Suprapubic skin (tissue), 4 donors: ENCODE results near the gene EVA1C. TPM values are rescaled to one million over a fixed set of nuclear protein-coding genes. Genes with fewer than 3 reads are reported as not detected.
A peak's percentile ranks its signal among the peaks of the same experiment; 100 is the strongest.
"Not testable (repeated sequence)": the region's sequence is repeated elsewhere in the genome, so short reads cannot be mapped to it uniquely, and the experiment has no call there.

Source experiments
- DNase-seq, 2 donors: peaks; one replicate each; pipeline ENCODE4 v3.0.0-alpha.2; 2019; ENCODE audit warnings: low spot score in 2 of 2
- H3K27ac ChIP-seq: fragments of 200-600 bp; sonication (generic); one replicate; pipeline ENCODE4 v1.5.1; 2019
- H3K27me3 ChIP-seq: fragments of 200-600 bp; sonication (generic); one replicate; pipeline ENCODE4 v1.5.1; 2019
- H3K36me3 ChIP-seq: fragments of 200-600 bp; sonication (generic); one replicate; pipeline ENCODE4 v1.5.1; 2019
- H3K4me1 ChIP-seq: fragments of 200-600 bp; sonication (generic); one replicate; pipeline ENCODE4 v1.5.1; 2019
- H3K4me3 ChIP-seq: fragments of 200-600 bp; sonication (generic); one replicate; pipeline ENCODE4 v1.5.1; 2019; ENCODE audit warnings: mild to moderate bottlenecking
- H3K9me3 ChIP-seq: fragments of 200-600 bp; sonication (generic); one replicate; pipeline ENCODE4 v1.5.1; 2019
- CTCF ChIP-seq, 2 donors: fragments of 200-600 bp in 1 of 2; fragments of 450-650 bp in 1 of 2; sonication (generic) in 1 of 2; IDR thresholded peaks; one replicate each; pipeline ENCODE4 v1.5.1; 2016 to 2019; ENCODE audit warnings: antibody characterized with exemption in 2 of 2, mild to moderate bottlenecking in 1 of 2, moderate library complexity in 1 of 2
- EP300 ChIP-seq: sonication (generic); formaldehyde crosslinking; IDR thresholded peaks from one replicate; pipeline ENCODE4 v1.6.1; 2017; ENCODE audit warnings: antibody characterized with exemption
- POLR2A ChIP-seq, 2 donors: fragments of 450-650 bp; IDR thresholded peaks; one replicate each; pipeline ENCODE4 v1.6.1; 2017; ENCODE audit warnings: antibody characterized with exemption in 2 of 2, mild to moderate bottlenecking in 2 of 2, moderate library complexity in 2 of 2
- POLR2AphosphoS5 ChIP-seq, 3 donors: sonication (generic); formaldehyde crosslinking; IDR thresholded peaks; one replicate each; pipeline ENCODE4 v1.6.1; 2017; ENCODE audit warnings: antibody characterized with exemption in 3 of 3
- WGBS: methylation state at CpG from one replicate; pipeline ENCODE4 v1.1.5; 2018; 5-methylcytosine and 5-hydroxymethylcytosine counted together
- total RNA-seq, 4 donors: library from RNA; depleted of rRNA; stranded (reverse); fragments of >200 nt; gene quantifications; one replicate each; pipeline ENCODE4 v1.1.0, GENCODE V29; 2016

The EVA1C gene
- total RNA-seq, 4 donors from 2014 or later = 57.1 to 98.6 (median 63.2) TPM

- no peaks in the 10 kb centered on the region for H3K9me3 ChIP-seq
- WGBS = 43% methylated on average over 9 of the region's 9 CpGs
- H3K4me3 ChIP-seq = no peak overlapping the region
- peak overlapping the region; percentile 69 for H3K27ac ChIP-seq
- H3K4me1 ChIP-seq = peaks cover 25% of the 10 kb centered on the region
- H3K36me3 ChIP-seq = peaks cover 37% of the 10 kb centered on the region
- no peaks in the 10 kb centered on the region for H3K27me3 ChIP-seq
- no peak for DNase-seq
- TF ChIP-seq EP300 (no peak), POLR2AphosphoS5 (IDR thresholded peaks at IDR 0.05) (no peak), POLR2A (IDR thresholded peaks at IDR 0.05) (no peak), CTCF (IDR thresholded peaks at IDR 0.05) (no peak)
These were observed 44.9 kb downstream of the EVA1C start for GRCh38 chr21:32457360-32457840.

GRCh38 chr21:32457962-32458361 is 45.5 kb downstream of the EVA1C start:
- Histone ChIP-seq H3K36me3 (peaks cover 40% of the 10 kb centered on the region), H3K27ac (no peak overlapping the region), H3K4me3 (no peak overlapping the region), H3K27me3 (no peaks in the 10 kb centered on the region), H3K9me3 (no peaks in the 10 kb centered on the region), H3K4me1 (peaks cover 25% of the 10 kb centered on the region)
- no peak for DNase-seq
- TF ChIP-seq EP300 (no peak), POLR2A (IDR thresholded peaks at IDR 0.05) (no peak), POLR2AphosphoS5 (IDR thresholded peaks at IDR 0.05) (no peak), CTCF (IDR thresholded peaks at IDR 0.05) (no peak)
- WGBS = 82% methylated on average over 6 of the region's 6 CpGs

GRCh38 chr21:32459972-32460371 is 47.5 kb downstream of the EVA1C start:
- Histone ChIP-seq H3K9me3 (no peaks in the 10 kb centered on the region), H3K27me3 (no peaks in the 10 kb centered on the region), H3K4me1 (peaks cover 25% of the 10 kb centered on the region), H3K4me3 (no peak overlapping the region), H3K36me3 (peaks cover 45% of the 10 kb centered on the region), H3K27ac (no peak overlapping the region)
- no peak for DNase-seq
- 70% methylated on average over 5 of the region's 5 CpGs for WGBS
- no peak for TF ChIP-seq EP300

GRCh38 chr21:32461503-32461902 is 49.0 kb downstream of the EVA1C start:
- H3K9me3 ChIP-seq = no peaks in the 10 kb centered on the region
- no peak overlapping the region for H3K27ac ChIP-seq
- no peak overlapping the region for H3K4me3 ChIP-seq
- no peak for DNase-seq
- no peaks in the 10 kb centered on the region for H3K27me3 ChIP-seq
- no peak for TF ChIP-seq POLR2AphosphoS5 (IDR thresholded peaks at IDR 0.05)
- no peak for TF ChIP-seq POLR2A (IDR thresholded peaks at IDR 0.05)
- TF ChIP-seq CTCF (IDR thresholded peaks at IDR 0.05) = no peak
- TF ChIP-seq EP300 = no peak
- peaks cover 17% of the 10 kb centered on the region for H3K4me1 ChIP-seq
- H3K36me3 ChIP-seq = peaks cover 45% of the 10 kb centered on the region
- 89% methylated on average over 6 of the region's 6 CpGs for WGBS

- not testable (repeated sequence) for DNase-seq, H3K27me3 ChIP-seq, H3K27ac ChIP-seq, H3K4me1 ChIP-seq, H3K9me3 ChIP-seq, H3K4me3 ChIP-seq
- peaks cover 49% of the 10 kb centered on the region for H3K36me3 ChIP-seq
- 89% methylated on average over 3 of the region's 3 CpGs for WGBS
These were observed 50.1 kb downstream of the EVA1C start for GRCh38 chr21:32462564-32462963.

- WGBS = 62% methylated on average over 7 of the region's 7 CpGs
- Histone ChIP-seq H3K36me3 (peaks cover 56% of the 10 kb centered on the region), H3K27me3 (no peaks in the 10 kb centered on the region)
These were observed 50.9 kb downstream of the EVA1C start for GRCh38 chr21:32463367-32463766.

More at GRCh38 chr21:32463367-32463766, 50.9 kb downstream of the EVA1C start:
- Histone ChIP-seq H3K27ac (no peak overlapping the region), H3K9me3 (no peaks in the 10 kb centered on the region), H3K4me3 (no peak overlapping the region), H3K4me1 (no peaks in the 10 kb centered on the region)
- TF ChIP-seq CTCF (IDR thresholded peaks at IDR 0.05) = no peak
- TF ChIP-seq EP300 = no peak
- TF ChIP-seq POLR2A (IDR thresholded peaks at IDR 0.05) = no peak
- no peak for TF ChIP-seq POLR2AphosphoS5 (IDR thresholded peaks at IDR 0.05)
- DNase-seq = no peak
